Activated naive CD8-positive, alpha-beta T cell treated with anti-CD3 and anti-CD28 coated beads, Interleukin-2, amount 50 U/mL, for 16 hours (primary cell): ENCODE measurements around the gene IPO13.

Experiments
- DNase-seq: peaks from one replicate; pipeline ENCODE4 v3.0.0-alpha.2; 2020; ENCODE audit warnings: low read depth, low spot score

The IPO13 gene

DNA sequence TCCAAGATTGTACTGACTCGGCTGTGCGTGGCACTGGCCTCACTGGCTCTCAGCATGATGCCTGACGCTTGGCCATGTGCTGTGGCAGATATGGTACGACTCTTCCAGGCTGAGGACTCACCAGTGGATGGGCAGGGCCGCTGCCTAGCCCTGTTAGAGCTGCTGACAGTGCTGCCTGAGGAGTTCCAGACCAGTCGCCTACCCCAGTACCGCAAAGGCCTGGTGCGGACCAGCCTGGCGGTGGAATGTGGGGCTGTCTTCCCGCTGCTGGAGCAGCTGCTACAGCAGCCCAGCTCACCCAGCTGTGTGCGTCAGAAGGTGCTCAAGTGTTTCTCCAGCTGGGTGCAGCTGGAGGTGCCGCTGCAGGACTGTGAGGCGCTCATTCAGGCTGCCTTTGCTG, 2.9 kb downstream of the IPO13 start:
- DNase-seq: no peak

DNA sequence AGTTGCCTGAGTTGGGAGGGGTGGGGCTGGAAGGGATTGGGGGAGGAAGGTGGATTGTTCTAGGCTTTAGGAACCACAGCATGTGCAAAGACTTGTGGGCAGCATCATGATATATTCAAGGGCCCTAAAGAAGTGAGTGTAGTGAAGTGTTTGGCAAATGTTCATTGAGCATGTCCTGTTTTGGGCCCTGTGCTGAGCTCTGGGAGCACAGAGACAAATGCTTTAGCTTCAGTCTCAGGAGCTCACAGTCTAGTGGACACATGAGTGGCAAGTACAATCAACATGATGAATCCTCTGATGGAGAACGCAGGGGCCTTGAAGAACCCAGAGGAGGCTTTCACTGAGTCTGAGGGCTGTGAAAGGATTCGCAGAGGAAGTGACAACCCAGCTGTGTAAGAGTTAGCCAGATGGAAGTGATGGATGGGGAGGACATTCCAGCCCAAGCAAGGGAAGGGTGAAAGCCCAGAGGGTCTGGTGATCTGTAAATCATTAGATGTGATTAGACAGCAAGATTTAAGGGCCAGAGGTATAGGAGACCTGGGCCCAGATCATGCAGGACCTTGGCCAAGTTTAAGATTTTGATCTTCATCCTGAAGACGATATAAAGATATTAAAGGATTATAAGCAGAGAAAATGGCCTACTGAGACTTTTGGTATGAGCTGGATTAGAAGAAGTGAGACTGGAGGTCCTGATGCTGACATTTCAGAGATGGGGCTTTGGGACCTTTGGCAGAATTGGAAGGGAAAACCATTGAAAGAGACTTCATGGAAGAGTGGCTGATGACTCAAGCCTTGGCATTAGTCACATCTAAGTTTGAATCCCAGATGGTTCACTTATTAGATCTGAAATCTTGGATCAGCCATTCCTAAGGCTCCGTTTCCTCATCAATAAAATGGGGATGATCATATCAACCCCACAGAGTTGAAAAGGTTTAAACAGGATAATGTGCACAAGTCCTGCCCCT, 4.6 kb downstream of the IPO13 start:
- no peak for DNase-seq

DNA sequence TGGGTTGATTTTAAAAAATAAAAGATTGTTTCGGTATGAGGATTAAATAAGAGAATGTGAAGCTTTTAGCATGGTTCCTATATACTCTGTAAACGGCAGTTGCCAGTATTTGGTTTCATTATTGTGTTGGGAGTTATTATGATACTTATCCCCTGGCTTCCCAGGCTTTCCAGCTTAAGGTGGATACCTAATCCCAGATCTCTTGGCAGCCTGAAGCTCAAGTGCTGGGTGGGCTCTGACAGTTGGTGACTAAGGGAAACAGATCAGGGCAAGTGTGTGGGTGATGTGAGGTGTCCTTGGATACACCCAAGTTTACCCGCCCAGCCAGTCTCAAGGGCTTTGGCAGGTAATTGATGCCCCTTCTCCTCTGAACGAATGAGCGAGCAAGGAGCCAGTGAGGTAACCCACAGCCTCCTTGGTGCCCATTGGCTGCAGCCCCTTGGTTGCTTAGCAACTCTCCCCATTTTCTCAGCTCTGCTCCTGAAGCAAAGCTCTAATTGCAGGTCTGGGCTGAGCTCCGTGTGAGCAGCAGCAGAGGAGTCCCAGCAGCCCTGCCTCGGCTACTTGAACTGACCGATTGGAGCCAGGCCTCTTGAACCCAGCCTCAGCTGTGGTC, 6.1 kb downstream of the IPO13 start:
- no peak for DNase-seq

DNA sequence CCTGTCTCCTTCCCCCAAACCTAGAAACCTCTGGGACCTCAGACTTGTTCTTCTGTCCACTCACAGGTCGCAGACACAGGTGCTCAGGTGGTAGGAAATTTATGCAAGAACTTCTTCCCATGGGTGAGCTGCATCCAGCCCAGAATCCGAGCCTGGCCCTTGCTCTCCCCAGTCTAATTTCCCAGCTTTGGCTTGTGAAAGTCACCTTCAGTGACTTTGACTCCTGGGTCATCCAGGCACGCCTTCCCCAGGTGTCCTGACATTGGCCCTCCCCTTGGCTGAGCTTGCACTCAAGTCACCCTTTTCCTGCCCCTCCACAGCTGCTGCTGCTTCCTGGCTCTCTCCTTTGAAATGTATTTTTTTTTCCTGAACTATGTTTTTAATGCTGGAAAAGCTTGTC, 6.6 kb downstream of the IPO13 start:
- no peak for DNase-seq

DNA sequence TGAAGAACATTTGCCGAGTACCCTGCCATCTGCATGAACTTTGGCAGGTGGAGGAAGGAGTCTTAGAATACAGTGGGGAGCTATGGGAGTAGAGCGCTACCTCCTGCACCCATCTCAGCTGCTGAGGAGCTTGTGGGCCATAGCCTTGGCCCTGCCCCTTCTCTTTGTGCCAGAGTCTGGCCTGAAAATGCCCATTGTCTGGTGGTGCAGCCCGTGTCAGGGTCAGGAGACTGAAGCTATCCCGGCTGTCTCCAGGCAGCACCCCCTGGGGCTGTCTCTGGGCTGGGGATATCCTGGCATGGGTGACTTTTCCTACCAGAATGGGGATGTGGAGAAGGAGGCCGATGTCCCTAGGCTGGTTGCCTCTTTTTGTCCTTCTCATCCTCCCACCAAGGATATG, 7.3 kb downstream of the IPO13 start:
- DNase-seq: no peak

DNA sequence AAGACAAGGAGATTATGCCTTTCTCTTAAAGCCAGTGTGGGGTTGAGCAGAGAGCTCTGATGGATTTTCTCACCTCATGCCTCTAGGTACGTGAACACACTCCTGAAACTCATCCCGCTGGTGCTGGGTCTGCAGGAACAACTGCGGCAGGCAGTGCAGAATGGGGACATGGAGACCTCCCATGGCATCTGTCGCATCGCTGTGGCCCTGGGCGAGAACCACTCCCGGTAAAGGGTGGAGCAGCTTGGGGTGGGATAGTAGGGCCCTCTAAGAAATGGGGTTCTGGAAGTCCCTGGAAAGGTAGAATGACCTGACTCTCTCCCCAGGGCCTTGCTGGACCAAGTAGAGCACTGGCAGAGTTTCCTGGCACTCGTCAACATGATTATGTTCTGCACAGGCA, 9.5 kb downstream of the IPO13 start:
- DNase-seq: no peak

DNA sequence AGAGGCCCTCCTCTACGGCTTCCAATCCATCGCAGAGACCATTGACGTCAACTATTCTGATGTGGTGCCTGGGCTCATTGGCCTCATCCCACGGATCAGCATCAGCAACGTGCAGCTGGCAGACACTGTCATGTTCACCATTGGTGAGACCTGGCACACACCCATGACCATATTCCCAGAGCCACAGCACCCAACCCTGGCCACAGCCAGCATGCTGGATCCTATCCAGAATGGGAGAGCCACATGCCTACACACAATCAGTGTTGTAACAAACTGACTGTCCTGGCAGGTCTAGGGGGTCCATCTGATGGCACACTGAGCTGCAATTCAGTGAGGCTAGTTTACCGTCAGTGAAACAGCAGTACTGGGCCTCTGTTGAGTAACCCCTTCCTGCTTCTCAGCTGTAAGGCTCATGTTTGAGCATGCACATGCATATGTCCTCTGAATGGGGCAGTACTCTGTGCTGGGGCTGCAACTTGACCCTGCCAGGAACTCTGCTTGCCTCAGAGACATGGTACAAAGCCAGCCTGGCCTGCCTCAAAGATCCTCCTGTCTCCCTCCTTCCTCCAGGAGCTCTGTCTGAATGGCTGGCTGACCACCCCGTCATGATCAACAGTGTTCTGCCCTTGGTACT, 10.8 kb downstream of the IPO13 start:
- DNase-seq: no peak

DNA sequence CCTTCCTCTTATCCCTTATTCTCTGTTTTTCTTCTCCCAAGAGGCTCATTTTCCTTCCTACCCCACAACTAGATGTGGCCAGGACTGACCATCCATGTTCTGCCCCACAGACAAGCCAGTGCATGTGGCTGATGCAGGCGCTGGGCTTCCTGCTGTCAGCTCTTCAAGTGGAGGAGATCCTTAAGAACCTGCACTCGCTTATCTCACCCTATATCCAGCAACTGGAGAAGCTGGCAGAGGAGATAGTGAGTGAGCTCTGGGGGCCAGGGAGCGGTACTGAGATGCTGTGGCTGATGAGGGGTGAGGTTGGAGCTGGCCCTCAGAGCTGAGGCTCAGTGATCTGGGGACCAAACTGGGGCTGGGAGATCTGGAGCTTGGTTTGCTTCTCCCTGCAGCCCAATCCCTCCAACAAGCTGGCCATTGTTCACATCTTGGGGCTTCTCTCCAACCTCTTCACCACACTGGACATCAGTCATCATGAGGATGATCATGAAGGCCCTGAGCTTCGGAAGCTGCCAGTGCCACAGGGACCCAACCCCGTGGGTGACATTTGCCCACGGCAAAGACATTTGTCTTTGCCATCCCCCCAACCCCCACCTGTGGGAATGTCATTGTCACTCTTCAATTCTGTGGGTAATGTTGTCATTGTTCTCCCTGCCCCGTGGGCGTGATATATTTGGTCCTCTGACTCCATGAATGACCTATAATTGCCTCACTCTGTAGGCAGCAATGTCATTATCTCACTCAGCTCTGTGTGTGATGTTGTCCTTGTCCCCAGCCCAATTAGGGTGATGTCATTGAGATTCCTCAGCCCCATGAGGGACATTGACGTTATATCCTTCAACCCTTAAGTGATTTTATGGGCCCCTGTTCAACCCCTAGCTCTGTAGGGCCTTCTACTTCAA, 11.9 kb downstream of the IPO13 start:
- no peak for DNase-seq

DNA sequence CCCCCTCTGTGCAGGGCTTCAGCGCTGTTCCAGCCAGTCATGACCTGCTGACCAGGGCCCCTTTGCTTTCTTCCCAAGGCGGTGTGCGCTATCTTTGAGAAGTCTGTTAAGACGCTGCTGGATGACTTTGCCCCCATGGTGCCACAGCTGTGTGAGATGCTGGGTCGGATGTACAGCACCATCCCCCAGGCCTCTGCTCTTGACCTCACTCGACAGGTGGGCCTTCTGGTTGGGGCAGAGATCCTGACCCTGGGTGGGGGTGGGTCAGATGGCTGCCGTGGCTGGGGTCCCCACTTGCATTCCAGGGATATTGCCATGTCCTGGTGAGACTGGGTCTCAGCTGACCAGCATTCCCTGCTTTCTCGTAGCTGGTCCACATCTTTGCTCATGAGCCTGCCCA, 14.0 kb downstream of the IPO13 start:
- DNase-seq: no peak

DNA sequence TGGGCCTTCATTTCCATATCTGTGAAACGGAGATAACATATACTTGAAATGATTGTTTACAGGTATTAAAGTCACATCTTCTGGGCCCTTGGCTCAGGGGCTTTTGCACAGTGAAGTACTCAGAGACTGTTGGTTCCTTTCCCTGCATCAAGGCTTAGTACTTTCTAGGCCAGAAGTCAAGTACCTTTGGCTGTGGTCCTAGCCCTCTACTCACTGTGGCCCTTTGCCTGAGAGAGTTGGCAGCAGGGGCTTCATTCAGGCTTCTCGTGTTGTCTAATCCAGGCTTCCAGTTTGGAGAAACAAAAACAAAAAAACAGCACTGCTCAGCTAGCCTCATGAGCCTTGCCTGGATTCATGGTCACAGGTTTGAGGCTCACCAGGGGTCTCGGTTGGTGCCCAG, 14.9 kb downstream of the IPO13 start:
- no peak for DNase-seq

DNA sequence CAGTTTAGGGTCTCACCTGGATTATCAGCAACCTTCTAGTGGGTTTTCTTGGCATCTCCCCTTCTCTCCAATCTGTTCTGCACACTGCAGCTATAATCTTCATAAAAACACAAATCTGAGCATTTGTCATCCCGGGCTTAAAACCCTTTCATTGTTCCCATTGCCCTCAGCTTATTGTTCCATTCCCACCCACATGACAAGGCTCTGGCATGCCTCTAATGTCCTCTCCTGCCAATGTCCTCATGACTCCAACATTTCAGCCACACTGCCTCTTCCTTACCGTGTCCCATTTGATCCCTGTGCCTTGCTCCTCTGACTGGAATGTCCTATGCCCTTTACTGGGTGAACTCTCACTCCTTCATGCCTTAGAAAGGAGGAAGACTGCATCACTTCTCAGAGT, 15.6 kb downstream of the IPO13 start:
- DNase-seq: no peak

DNA sequence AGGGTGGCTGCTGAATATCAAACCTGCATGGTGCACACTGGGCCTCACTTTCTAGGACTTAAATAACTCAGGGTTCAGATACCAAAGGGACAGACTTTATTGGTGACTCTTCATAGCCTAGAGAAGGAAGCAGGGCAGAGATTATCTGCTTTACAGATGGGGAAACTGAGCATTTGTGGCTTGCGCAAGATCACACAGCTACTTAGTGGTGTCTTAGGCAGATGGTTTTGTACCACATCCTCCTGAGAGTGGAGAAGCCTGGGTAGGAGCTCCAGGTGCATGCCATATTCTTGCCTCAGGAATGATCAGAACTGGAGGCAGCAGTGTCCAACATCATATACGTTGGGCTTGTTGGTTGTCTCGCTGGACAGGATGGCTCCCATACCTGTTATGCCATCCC, 16.3 kb downstream of the IPO13 start:
- DNase-seq: no peak

DNA sequence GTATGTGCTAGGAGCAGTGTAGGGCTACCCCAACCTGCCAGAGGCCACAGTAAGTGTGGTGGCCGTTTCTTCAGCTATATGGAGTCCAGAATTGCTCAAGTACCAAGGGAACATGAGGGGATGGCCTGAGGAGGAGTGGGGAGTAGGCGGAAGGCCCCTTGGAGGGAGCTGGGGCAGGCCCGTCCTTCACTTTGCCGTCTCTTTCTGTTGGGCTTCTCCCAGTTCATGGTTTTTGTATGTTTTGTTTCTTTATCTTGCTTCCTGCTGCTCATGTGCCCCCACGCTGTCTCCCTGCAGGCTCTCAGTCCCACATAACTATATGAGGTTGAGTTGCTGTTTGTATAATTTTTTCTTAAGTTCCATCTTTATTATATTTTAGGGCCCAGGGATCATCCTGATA, 17.1 kb downstream of the IPO13 start:
- DNase-seq: no peak

DNA sequence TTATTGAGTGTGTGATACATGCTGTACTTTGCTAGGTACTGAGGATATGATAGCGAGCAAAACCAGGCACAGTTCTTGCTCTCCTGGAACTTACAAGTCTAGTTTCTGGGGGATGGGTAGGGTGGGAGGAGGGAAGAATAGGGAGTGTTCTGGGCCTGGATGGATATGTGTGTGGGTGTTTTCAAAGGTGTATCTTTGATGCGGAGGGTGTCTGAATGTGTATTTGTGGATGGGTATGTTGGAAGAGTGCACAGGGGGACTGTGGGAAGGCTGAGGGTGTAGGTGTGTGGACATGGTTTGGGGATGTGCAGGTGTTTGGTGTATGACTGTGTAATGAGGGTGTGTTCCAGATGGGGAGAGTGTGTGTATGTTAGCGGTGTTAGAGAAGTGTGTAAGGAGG, 18.6 kb downstream of the IPO13 start:
- no peak for DNase-seq

DNA sequence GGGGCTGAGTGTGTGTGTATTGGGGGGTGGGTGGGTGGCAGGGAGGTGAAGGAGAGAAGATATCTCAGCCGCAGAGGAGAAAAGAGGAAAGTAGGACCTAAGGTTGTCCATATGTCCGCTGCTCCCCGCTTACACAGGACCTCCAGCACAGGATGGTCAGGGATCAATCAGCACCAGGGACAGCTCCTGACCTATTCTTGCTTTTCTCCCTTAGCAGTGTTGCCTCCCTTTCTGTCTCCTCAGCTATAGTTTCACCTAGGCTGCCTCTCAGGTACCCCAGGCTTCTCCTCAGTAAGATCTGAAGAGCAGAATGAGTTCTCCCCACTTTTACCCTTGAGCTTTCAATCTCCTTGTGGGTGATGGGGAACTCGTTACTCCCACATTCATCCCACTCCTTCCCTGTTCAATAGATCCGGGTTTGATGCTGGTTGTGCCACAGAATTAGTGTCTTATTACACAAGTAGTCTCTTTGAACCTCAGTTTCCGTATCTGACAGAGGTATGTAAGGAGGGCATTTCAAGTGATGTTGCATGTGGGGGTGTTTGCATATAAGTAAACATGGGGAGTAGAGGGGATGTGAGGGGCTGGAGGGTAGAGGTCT, 21.7 kb downstream of the IPO13 start:
- no peak for DNase-seq

DNA sequence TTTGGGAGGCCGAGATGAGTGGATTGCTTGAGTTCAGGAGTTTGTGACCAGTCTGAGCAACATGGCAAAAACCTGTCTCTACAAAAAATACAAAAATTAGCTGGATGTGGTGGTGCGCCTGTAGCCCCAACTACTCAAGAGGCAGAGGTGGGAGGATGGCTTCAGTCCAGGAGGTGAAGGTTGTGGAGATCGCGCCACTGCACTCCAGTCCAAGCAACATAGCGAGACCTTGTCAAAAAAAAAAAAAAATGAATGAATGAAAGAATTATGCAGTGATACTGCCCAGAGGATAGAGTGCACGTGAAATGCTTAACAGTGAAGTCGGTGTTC, 22.6 kb downstream of the IPO13 start:
- DNase-seq: no peak

DNA sequence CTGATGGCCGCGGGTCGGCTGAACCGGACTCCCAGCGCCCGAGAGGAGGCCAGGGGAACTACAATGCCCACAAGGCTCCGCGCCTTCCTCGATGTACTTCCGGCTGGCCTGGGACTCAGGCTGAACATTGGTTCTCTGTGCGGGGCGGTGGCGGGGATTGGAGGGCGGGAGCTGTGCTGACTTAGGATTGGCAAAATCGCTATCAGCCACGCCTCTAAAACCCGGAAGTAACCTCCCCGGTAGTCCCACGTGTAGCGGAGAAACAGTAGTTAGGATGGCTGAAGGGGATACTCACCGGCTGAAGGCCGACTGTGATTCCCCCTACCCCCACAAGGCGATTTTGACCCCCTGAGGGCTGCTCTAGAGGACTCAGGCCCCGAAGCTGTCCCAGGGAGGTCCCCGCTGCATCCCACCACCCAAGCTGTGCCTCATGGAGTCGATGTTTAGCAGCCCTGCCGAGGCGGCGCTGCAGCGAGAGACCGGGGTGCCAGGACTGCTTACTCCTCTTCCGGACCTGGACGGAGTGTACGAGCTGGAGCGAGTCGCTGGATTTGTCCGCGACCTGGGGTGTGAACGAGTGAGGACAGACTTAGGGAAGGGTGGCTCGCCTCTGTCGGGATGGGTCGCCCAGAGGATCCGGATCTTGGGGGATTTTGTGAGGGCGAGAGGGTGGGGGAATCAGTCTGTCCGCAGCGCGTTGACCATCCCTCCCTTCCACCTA, 23.2 kb downstream of the IPO13 start, which contains the start of gene DPH2:
Gene DPH2, plus strand, starts transcription at position 265 of the 721 bp plus-strand sequence. Its CDS starts 166 bp downstream, at position 431.
- peak; percentile 92 for DNase-seq

DNA sequence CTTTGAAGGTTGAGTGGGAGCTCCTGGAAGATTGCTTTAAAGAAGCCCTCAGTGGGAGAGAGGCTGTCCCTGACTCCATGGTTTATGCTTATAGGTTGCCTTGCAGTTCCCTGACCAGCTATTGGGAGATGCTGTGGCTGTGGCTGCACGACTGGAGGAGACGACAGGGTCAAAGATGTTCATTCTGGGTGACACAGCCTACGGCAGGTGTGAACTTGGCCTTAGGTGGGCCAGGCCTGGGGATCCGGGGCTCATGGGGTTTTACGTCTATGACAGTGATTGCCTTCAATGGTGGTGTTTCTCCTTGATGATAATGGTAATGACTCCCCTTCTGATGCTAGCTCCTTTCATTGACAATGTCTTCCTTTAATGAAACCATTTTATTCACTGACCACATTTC, 23.8 kb downstream of the IPO13 start:
- DNase-seq: no peak

DNA sequence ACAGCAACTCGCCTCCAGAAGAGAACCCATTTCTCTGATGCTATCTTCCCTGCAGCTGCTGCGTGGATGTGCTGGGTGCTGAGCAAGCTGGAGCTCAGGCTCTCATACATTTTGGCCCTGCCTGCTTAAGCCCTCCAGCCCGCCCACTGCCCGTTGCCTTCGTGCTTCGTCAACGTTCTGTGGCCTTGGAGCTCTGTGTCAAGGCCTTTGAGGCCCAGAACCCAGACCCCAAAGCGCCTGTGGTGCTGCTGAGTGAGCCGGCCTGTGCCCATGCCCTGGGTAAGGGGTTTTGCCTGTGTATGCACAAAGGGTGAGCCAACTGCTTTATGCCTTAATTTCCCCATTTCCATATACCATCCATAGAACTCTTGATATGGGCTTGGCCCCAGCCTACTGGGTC, 24.2 kb downstream of the IPO13 start:
- DNase-seq: no peak

DNA sequence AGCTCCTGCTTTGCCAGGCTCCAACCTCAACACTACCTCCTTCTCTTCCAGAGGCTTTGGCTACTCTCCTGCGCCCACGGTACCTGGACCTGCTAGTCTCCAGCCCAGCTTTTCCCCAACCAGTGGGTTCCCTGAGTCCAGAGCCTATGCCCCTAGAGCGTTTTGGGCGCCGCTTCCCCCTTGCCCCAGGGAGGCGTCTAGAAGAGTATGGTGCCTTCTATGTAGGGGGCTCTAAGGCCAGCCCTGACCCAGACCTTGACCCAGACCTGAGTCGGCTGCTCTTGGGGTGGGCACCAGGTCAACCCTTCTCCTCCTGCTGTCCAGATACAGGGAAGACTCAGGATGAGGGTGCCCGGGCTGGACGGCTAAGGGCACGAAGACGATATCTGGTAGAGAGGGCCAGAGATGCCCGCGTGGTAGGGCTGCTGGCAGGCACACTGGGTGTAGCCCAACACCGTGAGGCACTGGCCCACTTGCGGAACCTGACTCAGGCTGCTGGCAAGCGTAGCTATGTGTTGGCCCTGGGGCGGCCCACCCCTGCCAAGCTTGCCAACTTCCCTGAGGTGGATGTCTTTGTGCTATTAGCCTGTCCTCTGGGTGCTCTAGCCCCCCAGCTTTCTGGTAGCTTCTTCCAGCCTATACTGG, 24.7 kb downstream of the IPO13 start:
- no peak for DNase-seq
